GM21381 (cell line): Measurements from ENCODE around the gene ABCC6.
"Not testable (repeated sequence)": the region's sequence is repeated elsewhere in the genome, so short reads cannot be mapped to it uniquely, and the experiment has no call there.

Experiments
- ATAC-seq: cut with Tn5 transposase; IDR thresholded peaks from one replicate; pipeline ENCODE4 v1.9.1; 2021; ENCODE audit warnings: mild to moderate bottlenecking, moderate library complexity; ENCODE audit not compliant: unreplicated experiment

The ABCC6 gene

GRCh38 chr16:16222850-16223661 is at the start of gene ABCC6:
ABCC6 (minus strand) TSS chr16:16223494; CDS start chr16:16223434, 60 bp downstream.
- ATAC-seq = not testable (repeated sequence)

GRCh38 chr16:16272573-16273221 is 49.4 kb upstream of the ABCC6 start:
- ATAC-seq = not testable (repeated sequence)

GRCh38 chr16:16271658-16272057 is 48.4 kb upstream of the ABCC6 start:
- ATAC-seq = not testable (repeated sequence)

GRCh38 chr16:16268185-16268808 is 45.0 kb upstream of the ABCC6 start:
- not testable (repeated sequence) for ATAC-seq

GRCh38 chr16:16267708-16268107 is 44.4 kb upstream of the ABCC6 start:
- not testable (repeated sequence) for ATAC-seq

GRCh38 chr16:16265044-16265443 is 41.8 kb upstream of the ABCC6 start:
- ATAC-seq = not testable (repeated sequence)

- ATAC-seq = not testable (repeated sequence)
Observed at GRCh38 chr16:16263947-16264346, 40.7 kb upstream of the ABCC6 start.

GRCh38 chr16:16262954-16263555 is 39.8 kb upstream of the ABCC6 start:
- not testable (repeated sequence) for ATAC-seq

- not testable (repeated sequence) for ATAC-seq
Observed at GRCh38 chr16:16259971-16260370, 36.7 kb upstream of the ABCC6 start.

- ATAC-seq = not testable (repeated sequence)
Observed at GRCh38 chr16:16258822-16259221, 35.5 kb upstream of the ABCC6 start.

- not testable (repeated sequence) for ATAC-seq
Observed at GRCh38 chr16:16257301-16257923, 34.1 kb upstream of the ABCC6 start.

- ATAC-seq = not testable (repeated sequence)
Observed at GRCh38 chr16:16252377-16252776, 29.1 kb upstream of the ABCC6 start.

GRCh38 chr16:16249621-16250330 is 26.5 kb upstream of the ABCC6 start:
- not testable (repeated sequence) for ATAC-seq

GRCh38 chr16:16247439-16247838 is 24.1 kb upstream of the ABCC6 start:
- not testable (repeated sequence) for ATAC-seq

- not testable (repeated sequence) for ATAC-seq
Observed at GRCh38 chr16:16246578-16247262, 23.4 kb upstream of the ABCC6 start.

- not testable (repeated sequence) for ATAC-seq
Observed at GRCh38 chr16:16243886-16244285, 20.6 kb upstream of the ABCC6 start.

- ATAC-seq = not testable (repeated sequence)
Observed at GRCh38 chr16:16240667-16241066, 17.4 kb upstream of the ABCC6 start.

- ATAC-seq = not testable (repeated sequence)
Observed at GRCh38 chr16:16237738-16238137, 14.4 kb upstream of the ABCC6 start.

- ATAC-seq = not testable (repeated sequence)
Observed at GRCh38 chr16:16237071-16237470, 13.8 kb upstream of the ABCC6 start.
